Measurements from ENCODE around the gene RNF141.

DNA sequence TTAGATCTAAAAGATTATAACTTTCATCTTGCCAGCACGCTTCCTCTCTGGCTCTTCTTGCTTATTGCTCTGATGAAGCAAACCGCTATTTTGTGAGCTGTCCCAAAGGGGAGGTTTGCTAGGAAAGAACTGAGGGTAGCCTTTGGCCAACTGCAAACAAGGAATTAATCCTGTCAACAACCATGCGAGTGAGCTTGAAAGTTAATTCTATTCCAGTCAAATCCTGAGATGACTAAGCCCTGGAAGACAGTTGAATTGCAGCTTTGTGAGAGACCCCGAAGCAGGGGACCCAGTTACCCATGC, 10.3 kb upstream of the RNF141 start:
- TF ChIP-seq, protein P1, sequence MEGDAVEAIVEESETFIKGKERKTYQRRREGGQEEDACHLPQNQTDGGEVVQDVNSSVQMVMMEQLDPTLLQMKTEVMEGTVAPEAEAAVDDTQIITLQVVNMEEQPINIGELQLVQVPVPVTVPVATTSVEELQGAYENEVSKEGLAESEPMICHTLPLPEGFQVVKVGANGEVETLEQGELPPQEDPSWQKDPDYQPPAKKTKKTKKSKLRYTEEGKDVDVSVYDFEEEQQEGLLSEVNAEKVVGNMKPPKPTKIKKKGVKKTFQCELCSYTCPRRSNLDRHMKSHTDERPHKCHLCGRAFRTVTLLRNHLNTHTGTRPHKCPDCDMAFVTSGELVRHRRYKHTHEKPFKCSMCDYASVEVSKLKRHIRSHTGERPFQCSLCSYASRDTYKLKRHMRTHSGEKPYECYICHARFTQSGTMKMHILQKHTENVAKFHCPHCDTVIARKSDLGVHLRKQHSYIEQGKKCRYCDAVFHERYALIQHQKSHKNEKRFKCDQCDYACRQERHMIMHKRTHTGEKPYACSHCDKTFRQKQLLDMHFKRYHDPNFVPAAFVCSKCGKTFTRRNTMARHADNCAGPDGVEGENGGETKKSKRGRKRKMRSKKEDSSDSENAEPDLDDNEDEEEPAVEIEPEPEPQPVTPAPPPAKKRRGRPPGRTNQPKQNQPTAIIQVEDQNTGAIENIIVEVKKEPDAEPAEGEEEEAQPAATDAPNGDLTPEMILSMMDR (IDR thresholded peaks at IDR 0.05) = no peak
- TF ChIP-seq SIN3A (IDR thresholded peaks at IDR 0.05; ENCODE audit: borderline replicate concordance, insufficient read depth, low read depth, low read length) = no peak
- no peak for TF ChIP-seq REST (IDR thresholded peaks at IDR 0.05; ENCODE audit: insufficient read depth in 1 of 2, low read depth in 2 of 2, low read length in 1 of 2)
- no peak for TF ChIP-seq POLR2AphosphoS5 (IDR thresholded peaks at IDR 0.05; ENCODE audit: low read depth, low read length)
